Effector memory CD8-positive, alpha-beta T cell (primary cell): ENCODE data around the gene RDH16.
"Not testable (repeated sequence)": the region's sequence is repeated elsewhere in the genome, so short reads cannot be mapped to it uniquely, and the experiment has no call there.

Source experiments
- ATAC-seq: fragments of 150-1000 bp; cut with Tn5 transposase; replicated peaks from 2 replicates; pipeline ENCODE4 v1.10.0; 2021; ENCODE audit warnings: mild to moderate bottlenecking, moderate library complexity
- DNase-seq, 3 experiments: peaks; one replicate each; pipeline ENCODE4 v3.0.0; 2021
- H3K27ac Mint-ChIP-seq, 2 donors: one replicate each; pipeline ENCODE4 v1.8.0; 2022; ENCODE audit warnings: mild to moderate bottlenecking in 2 of 2, mixed read lengths in 2 of 2, moderate library complexity in 2 of 2
- H3K27me3 Mint-ChIP-seq, 2 donors: one replicate each; pipeline ENCODE4 v1.8.0; 2022; ENCODE audit warnings: mixed read lengths in 2 of 2
- H3K36me3 Mint-ChIP-seq: one replicate; pipeline ENCODE4 v1.8.0; 2022; ENCODE audit warnings: mild to moderate bottlenecking, moderate library complexity, mixed read lengths; ENCODE audit not compliant: insufficient read depth
- H3K4me1 Mint-ChIP-seq, 2 donors: one replicate each; pipeline ENCODE4 v1.8.0; 2022; ENCODE audit warnings: low read depth in 2 of 2, mixed read lengths in 2 of 2
- H3K4me3 Mint-ChIP-seq, 2 donors: one replicate each; pipeline ENCODE4 v1.8.0; 2022; ENCODE audit warnings: mild to moderate bottlenecking in 2 of 2, mixed read lengths in 2 of 2, moderate library complexity in 2 of 2
- H3K9me3 Mint-ChIP-seq, 2 donors: one replicate each; pipeline ENCODE4 v1.8.0; 2022; ENCODE audit warnings: mixed read lengths in 2 of 2

Gene RDH16

GRCh38 chr12:56980941-56981530, 23.6 kb upstream of the RDH16 start:
- ATAC-seq (no peak), DNase-seq (no peak)
- Mint-ChIP-seq H3K4me1 (no peaks in the 10 kb centered on the region), H3K4me3 (no peak overlapping the region), H3K27me3 (no peaks in the 10 kb centered on the region), H3K27ac (no peak overlapping the region), H3K36me3 (no peaks in the 10 kb centered on the region), H3K9me3 (no peaks in the 10 kb centered on the region)

- no peak overlapping the region for H3K4me3 Mint-ChIP-seq
- ATAC-seq (no peak), DNase-seq (no peak)
- H3K4me1 Mint-ChIP-seq = no peaks in the 10 kb centered on the region
- no peaks in the 10 kb centered on the region for H3K9me3 Mint-ChIP-seq
- H3K27me3 Mint-ChIP-seq = no peaks in the 10 kb centered on the region
- H3K36me3 Mint-ChIP-seq = no peaks in the 10 kb centered on the region
- H3K27ac Mint-ChIP-seq = no peak overlapping the region
Measured at GRCh38 chr12:56980268-56980667, 22.9 kb upstream of the RDH16 start.

DNA sequence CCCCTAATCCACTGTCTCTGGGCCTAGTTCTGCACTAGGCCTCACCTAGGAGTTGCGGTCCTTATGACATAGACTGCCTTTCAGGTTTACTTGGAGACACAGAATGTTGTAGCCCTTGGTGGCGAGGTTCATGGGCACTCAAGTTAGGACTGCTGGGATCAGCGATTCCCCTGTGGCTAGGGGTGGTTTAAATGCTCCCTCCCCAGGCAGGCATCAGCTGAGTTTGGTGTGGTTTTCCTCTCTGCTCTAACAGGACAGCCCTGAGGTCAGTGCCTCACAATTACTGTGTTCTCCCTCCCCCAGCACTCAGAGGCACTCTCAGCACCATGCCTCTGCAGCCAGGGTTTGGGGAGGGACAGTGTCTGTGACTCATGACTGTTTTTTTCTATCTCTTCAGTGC, 22.2 kb upstream of the RDH16 start:
- no peak for ATAC-seq
- Mint-ChIP-seq H3K27me3 (no peaks in the 10 kb centered on the region), H3K4me1 (no peaks in the 10 kb centered on the region), H3K9me3 (no peaks in the 10 kb centered on the region), H3K27ac (no peak overlapping the region), H3K36me3 (no peaks in the 10 kb centered on the region), H3K4me3 (no peak overlapping the region)
- DNase-seq = no peak

DNA sequence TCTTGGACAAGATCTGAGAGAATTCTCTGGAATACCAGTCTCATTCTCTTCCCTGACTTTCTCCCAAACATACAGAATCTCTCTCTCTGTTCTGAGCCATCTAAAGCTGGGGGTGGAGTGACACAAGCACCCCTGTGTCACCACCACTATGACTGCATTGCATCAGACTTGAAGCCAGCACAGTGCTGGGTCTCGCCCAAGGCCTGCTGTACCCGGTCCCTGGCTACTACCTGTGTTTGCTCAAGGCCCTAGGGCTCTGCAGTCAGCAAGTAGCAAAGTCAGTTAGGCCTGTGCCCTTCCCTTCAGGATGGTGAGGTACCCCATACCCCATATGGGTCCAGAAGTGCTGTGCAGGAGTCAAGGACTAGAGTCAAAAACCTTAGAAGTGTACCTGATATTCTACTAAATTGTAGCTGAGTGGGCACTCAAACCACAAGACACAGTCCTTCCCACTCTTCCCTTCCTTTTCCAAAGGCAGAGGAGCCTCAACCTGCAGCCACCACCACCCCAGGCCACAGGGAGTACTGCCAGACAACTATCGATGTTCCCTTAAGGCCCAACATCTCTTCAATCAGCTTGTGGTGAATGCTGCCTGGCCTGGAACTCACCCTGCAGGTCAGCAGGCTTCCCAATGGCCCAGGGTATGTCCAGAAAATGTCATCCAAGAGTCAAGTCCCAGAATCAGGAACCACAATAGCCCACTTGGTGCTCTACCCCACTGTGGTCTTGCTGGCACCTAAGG, 21.2 kb upstream of the RDH16 start:
- Mint-ChIP-seq H3K36me3 (no peaks in the 10 kb centered on the region), H3K4me1 (no peaks in the 10 kb centered on the region), H3K4me3 (no peak overlapping the region)

GRCh38 chr12:56977361-56977760, 20.0 kb upstream of the RDH16 start:
- not testable (repeated sequence) for H3K4me1 Mint-ChIP-seq, H3K9me3 Mint-ChIP-seq, H3K36me3 Mint-ChIP-seq, ATAC-seq, H3K27me3 Mint-ChIP-seq, H3K27ac Mint-ChIP-seq, DNase-seq, H3K4me3 Mint-ChIP-seq

More for the DNA sequence above, 21.2 kb upstream of the RDH16 start:
- Mint-ChIP-seq H3K27me3 (no peaks in the 10 kb centered on the region), H3K9me3 (no peaks in the 10 kb centered on the region), H3K27ac (no peak overlapping the region)
- DNase-seq (no peak), ATAC-seq (no peak)

GRCh38 chr12:56974224-56974623, 16.8 kb upstream of the RDH16 start:
- not testable (repeated sequence) for DNase-seq, ATAC-seq, H3K4me3 Mint-ChIP-seq, H3K36me3 Mint-ChIP-seq, H3K4me1 Mint-ChIP-seq, H3K27ac Mint-ChIP-seq, H3K9me3 Mint-ChIP-seq
- H3K27me3 Mint-ChIP-seq = peaks cover 0 to 14% of the 10 kb centered on the region in 2 donors

DNA sequence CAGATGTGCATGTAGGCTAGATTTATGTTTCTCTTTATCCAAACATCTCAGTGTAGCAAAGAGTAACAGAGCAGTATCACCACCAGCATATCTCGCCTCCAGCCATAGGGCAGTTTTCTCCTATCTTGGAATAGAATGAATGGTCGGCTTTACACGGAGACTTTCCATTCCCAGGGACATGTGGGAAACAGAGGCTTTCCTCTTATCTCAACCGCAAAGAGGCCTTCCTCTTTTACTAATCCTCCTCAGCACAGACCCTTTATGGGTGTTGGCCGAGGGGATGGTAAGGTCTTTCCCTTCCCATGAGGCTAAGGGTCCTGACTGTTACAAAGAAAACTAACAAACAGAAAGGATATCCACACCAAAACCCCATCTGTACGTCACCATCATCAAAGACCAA, 11.5 kb upstream of the RDH16 start:
- H3K9me3 Mint-ChIP-seq, DNase-seq, H3K4me1 Mint-ChIP-seq, H3K4me3 Mint-ChIP-seq, H3K27ac Mint-ChIP-seq, H3K36me3 Mint-ChIP-seq, ATAC-seq: not testable (repeated sequence)
- peaks cover 6 to 15% of the 10 kb centered on the region in 2 donors for H3K27me3 Mint-ChIP-seq

- not testable (repeated sequence) for H3K27ac Mint-ChIP-seq, H3K4me3 Mint-ChIP-seq, H3K9me3 Mint-ChIP-seq, DNase-seq, H3K36me3 Mint-ChIP-seq, ATAC-seq, H3K4me1 Mint-ChIP-seq
- H3K27me3 Mint-ChIP-seq = peaks cover 6 to 17% of the 10 kb centered on the region in 2 donors
Measured at GRCh38 chr12:56965997-56966642, 8.7 kb upstream of the RDH16 start.

DNA sequence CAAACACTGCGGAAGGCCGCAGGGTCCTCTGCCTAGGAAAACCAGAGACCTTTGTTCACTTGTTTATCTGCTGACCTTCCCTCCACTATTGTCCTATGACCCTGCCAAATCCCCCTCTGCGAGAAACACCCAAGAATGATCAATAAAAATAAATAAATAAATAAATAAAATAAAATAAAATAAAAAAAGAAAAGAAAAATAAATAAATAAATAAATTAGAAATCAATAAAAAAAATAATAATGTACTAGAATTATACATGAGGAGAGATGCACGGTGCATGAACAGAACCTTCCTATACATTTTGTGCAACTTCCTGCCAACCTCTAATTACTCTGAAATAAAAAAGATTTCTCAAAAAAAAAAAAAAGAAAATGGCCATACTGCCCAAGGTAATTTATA, 7.7 kb upstream of the RDH16 start:
- ATAC-seq = not testable (repeated sequence)

DNA sequence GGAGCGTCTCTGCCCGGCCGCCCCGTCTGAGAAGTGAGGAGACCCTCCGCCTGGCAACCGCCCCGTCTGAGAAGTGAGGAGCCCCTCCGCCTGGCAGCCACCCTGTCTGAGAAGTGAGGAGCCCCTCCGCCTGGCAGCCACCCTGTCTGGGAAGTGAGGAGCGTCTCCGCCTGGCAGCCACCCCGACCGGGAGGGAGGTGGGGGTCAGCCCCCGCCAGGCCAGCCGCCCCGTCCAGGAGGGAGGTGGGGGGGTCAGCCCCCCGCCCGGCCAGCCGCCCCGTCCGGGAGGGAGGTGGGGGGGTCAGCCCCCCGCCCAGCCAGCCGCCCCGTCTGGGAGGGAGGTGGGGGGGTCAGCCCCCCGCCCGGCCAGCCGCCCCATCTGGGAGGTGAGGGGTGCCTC, 6.1 kb upstream of the RDH16 start:
- not testable (repeated sequence) for H3K9me3 Mint-ChIP-seq, H3K4me1 Mint-ChIP-seq

More for the DNA sequence above, 7.7 kb upstream of the RDH16 start:
- H3K27ac Mint-ChIP-seq, H3K36me3 Mint-ChIP-seq, DNase-seq, H3K4me3 Mint-ChIP-seq, H3K4me1 Mint-ChIP-seq, H3K9me3 Mint-ChIP-seq: not testable (repeated sequence)
- peaks cover 6 to 11% of the 10 kb centered on the region in 2 donors for H3K27me3 Mint-ChIP-seq

DNA sequence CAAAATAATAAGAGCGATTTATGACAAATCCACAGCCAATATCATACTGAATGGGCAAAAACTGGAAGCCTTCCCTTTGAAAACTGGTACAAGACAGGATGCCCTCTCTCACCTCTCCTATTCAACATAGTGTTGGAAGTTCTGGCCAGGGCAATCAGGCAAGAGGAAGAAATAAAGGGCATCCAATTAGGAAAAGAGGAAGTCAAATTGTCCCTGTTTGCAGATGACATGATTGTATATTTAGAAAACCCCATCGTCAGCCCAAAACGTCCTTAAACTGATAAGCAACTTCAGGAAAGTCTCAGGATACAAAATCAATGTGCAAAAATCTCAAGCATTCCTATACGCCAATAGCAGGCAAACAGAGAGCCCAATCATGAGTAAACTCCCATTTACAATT, 4.8 kb upstream of the RDH16 start:
- not testable (repeated sequence) for H3K27ac Mint-ChIP-seq, H3K9me3 Mint-ChIP-seq, H3K27me3 Mint-ChIP-seq, ATAC-seq, H3K4me1 Mint-ChIP-seq, H3K4me3 Mint-ChIP-seq, H3K36me3 Mint-ChIP-seq, DNase-seq

More for the DNA sequence above, 6.1 kb upstream of the RDH16 start:
- H3K36me3 Mint-ChIP-seq, H3K4me3 Mint-ChIP-seq, H3K27ac Mint-ChIP-seq, DNase-seq, ATAC-seq, H3K27me3 Mint-ChIP-seq: not testable (repeated sequence)

GRCh38 chr12:56958422-56958821, 1.0 kb upstream of the RDH16 start:
- no peak overlapping the region for H3K27ac Mint-ChIP-seq
- H3K4me1 Mint-ChIP-seq = no peaks in the 10 kb centered on the region
- no peaks in the 10 kb centered on the region for H3K9me3 Mint-ChIP-seq
- no peak overlapping the region for H3K4me3 Mint-ChIP-seq
- H3K27me3 Mint-ChIP-seq = peaks cover 7 to 10% of the 10 kb centered on the region in 2 donors
- DNase-seq (no peak), ATAC-seq (no peak)
- no peaks in the 10 kb centered on the region for H3K36me3 Mint-ChIP-seq

DNA sequence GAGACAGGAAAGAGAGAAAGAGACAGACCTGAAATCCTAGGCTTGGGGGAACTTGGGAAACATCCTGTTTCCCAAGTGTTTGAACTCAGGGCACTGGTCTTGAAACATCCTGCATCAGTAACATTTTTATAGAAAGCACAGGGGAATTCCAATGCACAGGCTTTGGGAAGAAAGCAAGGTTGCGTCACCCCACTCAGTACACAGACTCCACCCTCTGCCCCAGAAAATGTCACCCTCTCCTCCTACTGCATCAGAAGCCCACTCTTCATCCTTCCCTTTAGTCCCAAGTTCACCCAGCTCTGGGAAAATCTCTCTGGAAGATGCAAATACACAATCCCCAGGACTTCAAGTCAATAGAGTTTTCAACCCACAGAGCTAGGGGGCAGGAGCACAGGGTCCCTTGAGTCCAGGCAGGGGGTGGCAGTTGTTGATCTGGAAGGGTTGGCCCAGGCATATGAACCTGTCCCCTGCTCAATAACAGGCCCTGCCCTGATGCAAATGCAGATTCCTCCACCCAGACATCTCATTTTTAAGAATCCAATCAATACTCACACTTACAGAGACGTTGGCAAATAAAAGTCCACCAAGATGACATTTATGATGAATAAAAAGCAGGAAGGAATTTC, 1.7 kb downstream of the RDH16 start:
- Mint-ChIP-seq H3K4me3 (no peak overlapping the region), H3K27me3 (peaks cover 0 to 10% of the 10 kb centered on the region in 2 donors), H3K27ac (no peak overlapping the region), H3K9me3 (no peaks in the 10 kb centered on the region), H3K36me3 (no peaks in the 10 kb centered on the region), H3K4me1 (no peaks in the 10 kb centered on the region)
- DNase-seq (no peak), ATAC-seq (no peak)
